ENCODE data around the gene HOXD9. TPM values are rescaled to one million over a fixed set of nuclear protein-coding genes. Genes with fewer than 3 reads are reported as not detected.

HOXD9 gene
- total RNA-seq, 4 donors from 2014 or later: 0.83 to 3.9 (median 2.3) TPM

- no peak for DNase-seq
- TF ChIP-seq, protein P1, sequence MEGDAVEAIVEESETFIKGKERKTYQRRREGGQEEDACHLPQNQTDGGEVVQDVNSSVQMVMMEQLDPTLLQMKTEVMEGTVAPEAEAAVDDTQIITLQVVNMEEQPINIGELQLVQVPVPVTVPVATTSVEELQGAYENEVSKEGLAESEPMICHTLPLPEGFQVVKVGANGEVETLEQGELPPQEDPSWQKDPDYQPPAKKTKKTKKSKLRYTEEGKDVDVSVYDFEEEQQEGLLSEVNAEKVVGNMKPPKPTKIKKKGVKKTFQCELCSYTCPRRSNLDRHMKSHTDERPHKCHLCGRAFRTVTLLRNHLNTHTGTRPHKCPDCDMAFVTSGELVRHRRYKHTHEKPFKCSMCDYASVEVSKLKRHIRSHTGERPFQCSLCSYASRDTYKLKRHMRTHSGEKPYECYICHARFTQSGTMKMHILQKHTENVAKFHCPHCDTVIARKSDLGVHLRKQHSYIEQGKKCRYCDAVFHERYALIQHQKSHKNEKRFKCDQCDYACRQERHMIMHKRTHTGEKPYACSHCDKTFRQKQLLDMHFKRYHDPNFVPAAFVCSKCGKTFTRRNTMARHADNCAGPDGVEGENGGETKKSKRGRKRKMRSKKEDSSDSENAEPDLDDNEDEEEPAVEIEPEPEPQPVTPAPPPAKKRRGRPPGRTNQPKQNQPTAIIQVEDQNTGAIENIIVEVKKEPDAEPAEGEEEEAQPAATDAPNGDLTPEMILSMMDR (IDR thresholded peaks at IDR 0.05): no peak
- TF ChIP-seq POLR2A (IDR thresholded peaks at IDR 0.05): no peak
- peaks cover 7 to 27% of the 10 kb centered on the region in 2 donors for H3K4me1 ChIP-seq
- intact Hi-C loops (cut with DNase I): no loop called here
- peaks cover 67% of the 10 kb centered on the region for H3K27me3 ChIP-seq
- WGBS, 2 donors: 12 to 16% methylated on average over 32 to 40 of the region's 48 CpGs
- no peaks in the 10 kb centered on the region for H3K9me3 ChIP-seq
- H3K4me3 ChIP-seq (replicated peaks in 1 of 3): no peak within 1 kb of the TSS
- H3K36me3 ChIP-seq: no peaks in the 10 kb centered on the region
- H3K27ac ChIP-seq: no peak within 1 kb of the TSS
Measured at GRCh38 chr2:176156807-176157498, 34.4 kb downstream of the HOXD9 start, which contains the start of gene HOXD3. Gene HOXD3 (plus strand): TSS chr2:176157307. CDS start chr2:176169115, 11,808 bp downstream.

DNA sequence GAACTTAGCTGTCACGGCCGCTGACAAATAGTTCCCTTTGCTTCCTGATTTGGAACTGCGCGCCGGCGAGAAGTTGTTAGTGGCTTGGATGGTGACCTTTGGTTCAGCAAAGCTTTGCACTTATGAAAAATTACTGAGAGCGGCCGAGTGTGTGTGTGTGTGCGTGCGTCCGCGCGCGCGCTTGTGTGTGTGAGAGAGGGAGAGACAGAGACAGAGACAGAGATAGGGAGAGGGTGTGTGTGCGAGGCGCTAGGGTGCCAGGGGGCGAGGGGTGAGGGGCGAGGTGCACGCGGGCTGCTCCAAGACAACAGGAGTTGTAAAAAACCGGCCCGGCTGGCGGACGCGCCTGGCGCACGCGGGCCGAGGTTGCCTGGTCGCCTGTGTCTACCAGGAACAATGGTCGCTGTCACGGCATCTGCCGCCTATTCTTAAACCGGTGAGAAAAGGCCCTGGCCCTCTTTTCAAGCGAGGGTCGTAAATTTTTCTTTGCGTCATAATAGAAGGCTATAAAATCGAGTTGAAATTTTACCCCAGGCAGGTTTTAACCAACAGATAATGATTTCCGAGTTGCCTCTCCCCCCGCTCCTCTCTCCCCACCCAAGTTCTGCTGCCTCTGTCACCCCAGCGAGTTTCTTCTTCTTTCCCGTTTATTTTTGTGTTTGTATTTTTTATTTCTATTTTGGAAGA lies 35.1 kb downstream of the HOXD9 start:
- Histone ChIP-seq H3K36me3 (no peaks in the 10 kb centered on the region), H3K4me1 (peaks cover 7 to 27% of the 10 kb centered on the region in 2 donors), H3K27ac (no peak overlapping the region), H3K27me3 (peaks cover 66% of the 10 kb centered on the region), H3K4me3 (replicated peaks in 1 of 3) (no peak overlapping the region), H3K9me3 (no peaks in the 10 kb centered on the region)
- intact Hi-C loops (cut with DNase I): no loop called here
- no peak for DNase-seq
- TF ChIP-seq, protein P1 (IDR thresholded peaks at IDR 0.05): no peak
- no peak for TF ChIP-seq POLR2A (IDR thresholded peaks at IDR 0.05)
- 6 to 17% methylated on average over 43 of the region's 43 CpGs for WGBS, 2 donors

GRCh38 chr2:176158186-176158591 lies 35.7 kb downstream of the HOXD9 start:
- H3K27ac ChIP-seq: no peak overlapping the region
- H3K36me3 ChIP-seq: no peaks in the 10 kb centered on the region
- DNase-seq: no peak
- H3K4me1 ChIP-seq: peaks cover 7 to 31% of the 10 kb centered on the region in 2 donors
- H3K9me3 ChIP-seq: no peaks in the 10 kb centered on the region
- WGBS, 2 donors: 13 to 34% methylated on average over 22 of the region's 22 CpGs
- intact Hi-C loops (cut with DNase I): no loop called here
- peaks cover 69% of the 10 kb centered on the region for H3K27me3 ChIP-seq
- TF ChIP-seq POLR2A (IDR thresholded peaks at IDR 0.05): no peak
- TF ChIP-seq, protein P1 (IDR thresholded peaks at IDR 0.05): no peak
- H3K4me3 ChIP-seq (replicated peaks in 1 of 3): no peak overlapping the region

GRCh38 chr2:176158855-176159662 lies 36.5 kb downstream of the HOXD9 start:
- no peak overlapping the region for H3K4me3 ChIP-seq (replicated peaks in 1 of 3)
- 12 to 19% methylated on average over 25 to 33 of the region's 39 CpGs for WGBS, 2 donors
- DNase-seq: no peak

More at GRCh38 chr2:176158855-176159662, 36.5 kb downstream of the HOXD9 start:
- intact Hi-C loops (cut with DNase I): no loop called here
- Histone ChIP-seq H3K27ac (no peak overlapping the region), H3K27me3 (peaks cover 71% of the 10 kb centered on the region), H3K36me3 (no peaks in the 10 kb centered on the region), H3K9me3 (no peaks in the 10 kb centered on the region), H3K4me1 (peaks cover 7 to 31% of the 10 kb centered on the region in 2 donors)
- TF ChIP-seq, protein P1 (IDR thresholded peaks at IDR 0.05): no peak
- no peak for TF ChIP-seq POLR2A (IDR thresholded peaks at IDR 0.05)
